Measurements from ENCODE around the gene PTPRD. TPM values are rescaled to one million over a fixed set of nuclear protein-coding genes. Genes with fewer than 3 reads are reported as not detected.

The PTPRD gene
- total and polyA plus RNA-seq, 2 donors (not counting 1 experiment from before 2014, with no cell fraction given) = not detected

DNA sequence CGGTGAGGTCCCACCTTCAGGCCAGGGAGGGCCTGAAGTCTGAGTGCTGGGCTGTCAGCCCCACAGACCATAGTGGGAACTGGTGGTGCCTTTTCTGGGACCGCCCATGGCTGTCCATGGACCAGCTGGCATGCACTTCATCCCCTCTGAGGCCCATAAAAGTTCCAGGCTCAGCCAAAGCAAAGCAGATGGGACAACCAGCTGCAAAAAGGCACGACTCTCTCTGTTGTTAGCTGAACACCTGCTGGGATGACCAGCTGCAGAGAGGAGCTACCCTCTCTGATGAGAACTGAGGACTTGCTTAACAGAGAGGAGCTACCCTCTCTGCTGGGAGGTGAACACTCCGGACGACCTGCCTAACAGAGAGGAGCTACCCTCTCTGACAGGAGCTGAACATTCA lies 1968.9 kb downstream of the PTPRD start:
- WGBS (ENCODE audit: insufficient coverage) = 69% methylated on average over 5 of the region's 5 CpGs
- Histone ChIP-seq H3K9me3 (ENCODE audit: control extremely low read depth in 1 of 3, control insufficient read depth in 2 of 3, insufficient read depth in 1 of 3, low read length in 2 of 3) (no peaks in the 10 kb centered on the region), H2AFZ (ENCODE audit: insufficient read depth, low read depth, low read length, poor library complexity, severe bottlenecking) (no peak overlapping the region), H3K9ac (ENCODE audit: low read length) (no peak overlapping the region), H3K79me2 (ENCODE audit: control insufficient read depth, insufficient read depth, low read length) (no peaks in the 10 kb centered on the region), H3K4me1 (ENCODE audit: control insufficient read depth in 2 of 2, insufficient read depth in 2 of 2, low read length in 2 of 2) (peaks cover 0 to 4% of the 10 kb centered on the region in 2 donors), H3K27ac (ENCODE audit: low read length in 2 of 2) (no peak overlapping the region), H4K20me1 (ENCODE audit: control insufficient read depth, insufficient read depth, low read length, poor library complexity, severe bottlenecking) (no peaks in the 10 kb centered on the region), H3K27me3 (replicated peaks in 1 of 4; ENCODE audit: control extremely low read depth in 1 of 4, control insufficient read depth in 3 of 4, insufficient read depth in 4 of 4, low read length in 3 of 4) (no peaks in the 10 kb centered on the region), H3K36me3 (replicated peaks in 1 of 2; ENCODE audit: control extremely low read depth in 1 of 2, control insufficient read depth in 1 of 2, extremely low read depth in 1 of 2, insufficient read depth in 2 of 2, low read length in 1 of 2) (no peaks in the 10 kb centered on the region), H3K4me3 (ENCODE audit: control extremely low read depth in 1 of 5, extremely low read depth in 1 of 5, insufficient read depth in 1 of 5, low read depth in 2 of 5, low read length in 4 of 5) (no peak overlapping the region), H3K4me2 (replicated peaks; ENCODE audit: low read depth, low read length, poor library complexity, severe bottlenecking) (no peak overlapping the region)
- no peak for DNase-seq
- H3K4me1 Mint-ChIP-seq = peaks cover 4% of the 10 kb centered on the region
- H3K27ac Mint-ChIP-seq = no peak overlapping the region
- TF ChIP-seq EZH2 (IDR thresholded peaks at IDR 0.05; ENCODE audit: borderline replicate concordance, insufficient read depth, low read depth, low read length, poor library complexity, severe bottlenecking) = no peak
- no peaks in the 10 kb centered on the region for H3K9me3 Mint-ChIP-seq (ENCODE audit: insufficient read depth)
- H3K4me3 Mint-ChIP-seq = no peak overlapping the region
- no peak for ATAC-seq (ENCODE audit: low read depth)
- no peaks in the 10 kb centered on the region for H3K27me3 Mint-ChIP-seq
- ChIA-PET POLR2A (no interaction called here), CTCF (no interaction called here)
- intact Hi-C loops (cut with micrococcal nuclease) = no loop called here

DNA sequence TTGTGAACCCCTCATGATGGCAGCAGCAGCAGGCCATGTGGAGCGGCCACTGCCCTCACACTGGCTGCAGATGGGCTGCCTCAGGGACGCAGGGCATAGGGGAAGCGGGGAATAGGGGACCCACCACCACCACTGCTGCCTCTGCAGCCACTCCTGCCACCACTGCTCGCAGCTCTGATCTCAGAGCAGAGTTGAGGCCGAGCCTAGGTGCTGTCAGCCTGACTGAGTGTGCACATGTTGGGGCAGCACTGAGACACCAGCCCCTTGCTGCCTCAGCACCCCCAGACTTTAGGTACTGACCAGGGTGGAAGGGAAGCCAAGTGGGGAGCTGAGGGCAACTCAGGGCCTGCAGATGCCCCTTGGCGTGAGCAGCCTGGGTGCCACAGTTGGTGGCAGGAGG lies 1969.3 kb downstream of the PTPRD start:
- ChIA-PET CTCF (interaction anchor here (0.9 kb wide), 1 partner anchor 15 kb away, joined by 3 read pairs; no protein-coding TSS in a partner anchor), POLR2A (no interaction called here)
- Mint-ChIP-seq H3K4me1 (peaks cover 2% of the 10 kb centered on the region), H3K4me3 (no peak overlapping the region), H3K27me3 (no peaks in the 10 kb centered on the region), H3K27ac (no peak overlapping the region), H3K9me3 (ENCODE audit: insufficient read depth) (no peaks in the 10 kb centered on the region)
- H3K36me3 ChIP-seq (replicated peaks in 1 of 2; ENCODE audit: control extremely low read depth in 1 of 2, control insufficient read depth in 1 of 2, extremely low read depth in 1 of 2, insufficient read depth in 2 of 2, low read length in 1 of 2) = no peaks in the 10 kb centered on the region
- H3K4me2 ChIP-seq (replicated peaks; ENCODE audit: low read depth, low read length, poor library complexity, severe bottlenecking) = no peak overlapping the region
- H3K9ac ChIP-seq (ENCODE audit: low read length) = no peak overlapping the region
- no peak overlapping the region for H2AFZ ChIP-seq (ENCODE audit: insufficient read depth, low read depth, low read length, poor library complexity, severe bottlenecking)
- TF ChIP-seq EZH2 (IDR thresholded peaks at IDR 0.05; ENCODE audit: borderline replicate concordance, insufficient read depth, low read depth, low read length, poor library complexity, severe bottlenecking) = no peak
- TF ChIP-seq, protein P1, sequence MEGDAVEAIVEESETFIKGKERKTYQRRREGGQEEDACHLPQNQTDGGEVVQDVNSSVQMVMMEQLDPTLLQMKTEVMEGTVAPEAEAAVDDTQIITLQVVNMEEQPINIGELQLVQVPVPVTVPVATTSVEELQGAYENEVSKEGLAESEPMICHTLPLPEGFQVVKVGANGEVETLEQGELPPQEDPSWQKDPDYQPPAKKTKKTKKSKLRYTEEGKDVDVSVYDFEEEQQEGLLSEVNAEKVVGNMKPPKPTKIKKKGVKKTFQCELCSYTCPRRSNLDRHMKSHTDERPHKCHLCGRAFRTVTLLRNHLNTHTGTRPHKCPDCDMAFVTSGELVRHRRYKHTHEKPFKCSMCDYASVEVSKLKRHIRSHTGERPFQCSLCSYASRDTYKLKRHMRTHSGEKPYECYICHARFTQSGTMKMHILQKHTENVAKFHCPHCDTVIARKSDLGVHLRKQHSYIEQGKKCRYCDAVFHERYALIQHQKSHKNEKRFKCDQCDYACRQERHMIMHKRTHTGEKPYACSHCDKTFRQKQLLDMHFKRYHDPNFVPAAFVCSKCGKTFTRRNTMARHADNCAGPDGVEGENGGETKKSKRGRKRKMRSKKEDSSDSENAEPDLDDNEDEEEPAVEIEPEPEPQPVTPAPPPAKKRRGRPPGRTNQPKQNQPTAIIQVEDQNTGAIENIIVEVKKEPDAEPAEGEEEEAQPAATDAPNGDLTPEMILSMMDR (IDR thresholded peaks at IDR 0.05) = no peak
- 86% methylated on average over 5 of the region's 6 CpGs for WGBS (ENCODE audit: insufficient coverage)
- no peak for DNase-seq
- no peak for ATAC-seq (ENCODE audit: low read depth)
- H3K4me1 ChIP-seq (ENCODE audit: control insufficient read depth in 2 of 2, insufficient read depth in 2 of 2, low read length in 2 of 2) = peaks cover 0 to under 1% of the 10 kb centered on the region in 2 donors
- H3K27ac ChIP-seq (ENCODE audit: low read length in 2 of 2) = no peak overlapping the region
- intact Hi-C loops (cut with micrococcal nuclease) = no loop called here
- H3K4me3 ChIP-seq (ENCODE audit: control extremely low read depth in 1 of 5, extremely low read depth in 1 of 5, insufficient read depth in 1 of 5, low read depth in 2 of 5, low read length in 4 of 5) = no peak overlapping the region
- no peaks in the 10 kb centered on the region for H4K20me1 ChIP-seq (ENCODE audit: control insufficient read depth, insufficient read depth, low read length, poor library complexity, severe bottlenecking)
- no peaks in the 10 kb centered on the region for H3K27me3 ChIP-seq (replicated peaks in 1 of 4; ENCODE audit: control extremely low read depth in 1 of 4, control insufficient read depth in 3 of 4, insufficient read depth in 4 of 4, low read length in 3 of 4)
- no peaks in the 10 kb centered on the region for H3K9me3 ChIP-seq (ENCODE audit: control extremely low read depth in 1 of 3, control insufficient read depth in 2 of 3, insufficient read depth in 1 of 3, low read length in 2 of 3)
- no peaks in the 10 kb centered on the region for H3K79me2 ChIP-seq (ENCODE audit: control insufficient read depth, insufficient read depth, low read length)

Measured in B cell (primary cell).